GM18508 (cell line): ENCODE results near the gene CBY2.

Experiments used
- ATAC-seq: cut with Tn5 transposase; IDR thresholded peaks from one replicate; pipeline ENCODE4 v1.9.1; 2021; ENCODE audit warnings: moderate number of reproducible peaks; ENCODE audit not compliant: insufficient read depth, unreplicated experiment

Gene CBY2

GRCh38 chr13:45700971-45701900 lies 884 bp upstream of the CBY2 start:
- ATAC-seq, result no peak

GRCh38 chr13:45702869-45703391 lies 810 bp downstream of the CBY2 start:
- no peak for ATAC-seq

- no peak for ATAC-seq
Observed at GRCh38 chr13:45704211-45704739, 2.2 kb downstream of the CBY2 start.

- ATAC-seq, result no peak
Observed at GRCh38 chr13:45704854-45705695, 3.0 kb downstream of the CBY2 start.

GRCh38 chr13:45705918-45706317 lies 3.8 kb downstream of the CBY2 start:
- no peak for ATAC-seq

GRCh38 chr13:45707516-45708100 lies 5.5 kb downstream of the CBY2 start:
- no peak for ATAC-seq

- no peak for ATAC-seq
Observed at GRCh38 chr13:45711951-45712350, 9.8 kb downstream of the CBY2 start.

- no peak for ATAC-seq
Observed at GRCh38 chr13:45713106-45713690, 11.1 kb downstream of the CBY2 start.

GRCh38 chr13:45713721-45714120 lies 11.6 kb downstream of the CBY2 start:
- ATAC-seq, result no peak

GRCh38 chr13:45714170-45714569 lies 12.1 kb downstream of the CBY2 start:
- no peak for ATAC-seq

GRCh38 chr13:45715351-45715750 lies 13.2 kb downstream of the CBY2 start:
- no peak for ATAC-seq

- ATAC-seq, result no peak
Observed at GRCh38 chr13:45717349-45717748, 15.2 kb downstream of the CBY2 start.

- no peak for ATAC-seq
Observed at GRCh38 chr13:45718063-45718462, 15.9 kb downstream of the CBY2 start.

- ATAC-seq, result no peak
Observed at GRCh38 chr13:45718992-45719391, 16.9 kb downstream of the CBY2 start.

GRCh38 chr13:45721203-45721731 lies 19.1 kb downstream of the CBY2 start:
- no peak for ATAC-seq

GRCh38 chr13:45723798-45724197 lies 21.7 kb downstream of the CBY2 start:
- no peak for ATAC-seq

GRCh38 chr13:45728759-45729158 lies 26.6 kb downstream of the CBY2 start:
- no peak for ATAC-seq

GRCh38 chr13:45731455-45731854 lies 29.3 kb downstream of the CBY2 start:
- no peak for ATAC-seq

- no peak for ATAC-seq
Observed at GRCh38 chr13:45732916-45733315, 30.8 kb downstream of the CBY2 start.

- ATAC-seq, result no peak
Observed at GRCh38 chr13:45733361-45733760, 31.2 kb downstream of the CBY2 start.
